HCT116 (cell line): ENCODE data around the gene TBC1D1. TPM values are rescaled to one million over a fixed set of nuclear protein-coding genes. Genes with fewer than 3 reads are reported as not detected.

Source experiments
- ATAC-seq: fragments of 200-7000 bp; cut with Tn5 transposase; 2 replicates; pipeline ENCODE4 v1.9.1; 2020; ENCODE audit warnings: mild to moderate bottlenecking, moderate library complexity
- BruUV-seq: library from RNA; stranded (reverse); fragments of 400-500 nt; replicated peaks from 2 replicates; lab custom pipeline; 2021; lab: Mats Ljungman, UMichigan
- CTCF ChIA-PET: fragments of 300-600 bp; sonication (Branson Sonifier 250); formaldehyde crosslinking; loops from one replicate; lab custom pipeline; 2021; ENCODE audit warnings: antibody characterized with exemption; lab: Charles Lee
- POLR2A ChIA-PET: fragments of 300-600, 350-600 bp; sonication (Branson Sonifier 250); formaldehyde crosslinking; loops from one replicate; lab custom pipeline; 2021; ENCODE audit warnings: antibody characterized with exemption; lab: Charles Lee
- RAD21 ChIA-PET, 2 experiments: fragments of 300-600 bp; sonication (Branson Sonifier 250); formaldehyde crosslinking; loops; one replicate each; lab custom pipeline; 2023; ENCODE audit warnings: low total read pairs in 2 of 2; ENCODE audit not compliant: uncharacterized antibody in 2 of 2, unreplicated experiment in 2 of 2, low non-redundant PET in 1 of 2; lab: Charles Lee
- DNase-seq: peaks from one replicate; pipeline ENCODE4 v3.0.0-alpha.2; 2010; ENCODE audit warnings: low read depth, low spot score
- H2AFZ ChIP-seq: fragments of 200-600 bp; shearing (Covaris generic), sonication (generic); 2 replicates; pipeline ENCODE4 v1.6.1; 2017; ENCODE audit warnings: low read depth, mixed run types, mixed read lengths, antibody characterized with exemption, low read length; ENCODE audit not compliant: poor library complexity, severe bottlenecking
- H3K27ac ChIP-seq: 2 replicates; pipeline ENCODE4 v1.5.1; 2012; ENCODE audit warnings: low read depth, low read length
- H3K27me3 ChIP-seq: fragments of 200-600 bp; sonication (generic); 2 replicates; pipeline ENCODE4 v1.6.1; 2016; ENCODE audit warnings: mixed run types, low read length, mixed read lengths; ENCODE audit not compliant: insufficient read depth
- H3K36me3 ChIP-seq, 2 experiments: fragments of 200-500 bp in 1 of 2; fragments of 200-600 bp in 1 of 2; sonication (Bioruptor generic) in 1 of 2; sonication (generic) in 1 of 2; 2 replicates each; pipeline versions ENCODE4 v1.5.1 to v1.6.1; 2014 to 2016; ENCODE audit warnings: low read length in 2 of 2, inconsistent platforms in 1 of 2, mixed read lengths in 1 of 2, mixed run types in 1 of 2; ENCODE audit not compliant: insufficient read depth in 2 of 2, control insufficient read depth in 1 of 2
- H3K4me1 ChIP-seq, 2 experiments: fragments of 200-600 bp in 1 of 2; sonication (generic) in 1 of 2; 2 replicates each; pipeline versions ENCODE4 v1.5.1 to v1.6.1; 2012 to 2017; ENCODE audit warnings: low read length in 2 of 2, inconsistent platforms in 1 of 2, mild to moderate bottlenecking in 1 of 2, mixed read lengths in 1 of 2, mixed run types in 1 of 2, moderate library complexity in 1 of 2; ENCODE audit not compliant: insufficient read depth in 2 of 2, control insufficient read depth in 1 of 2
- H3K4me2 ChIP-seq: fragments of 200-600 bp; sonication (generic); 2 replicates; pipeline ENCODE4 v1.6.1; 2017; ENCODE audit warnings: mixed run types, low read length, mixed read lengths
- H3K4me3 ChIP-seq, 2 experiments: fragments of 200-600 bp in 1 of 2; sonication (generic) in 1 of 2; replicated peaks in 1 of 2; 2 replicates each; pipeline ENCODE4 v1.5.1; 2011 to 2016; ENCODE audit warnings: low read length in 2 of 2, control low read depth in 1 of 2, low read depth in 1 of 2, mild to moderate bottlenecking in 1 of 2, mixed read lengths in 1 of 2, mixed run types in 1 of 2
- H3K79me2 ChIP-seq: fragments of 200-600 bp; sonication (generic); 2 replicates; pipeline ENCODE4 v1.6.1; 2017; ENCODE audit warnings: mild to moderate bottlenecking, mixed run types, low read length, moderate library complexity, mixed read lengths; ENCODE audit not compliant: insufficient read depth
- H3K9ac ChIP-seq: fragments of 200-600 bp; sonication (generic); 2 replicates; pipeline ENCODE4 v1.6.1; 2016; ENCODE audit warnings: low read length, mixed read lengths
- H3K9me2 ChIP-seq: fragments of 200-600 bp; sonication (generic), shearing (Covaris generic); 2 replicates; pipeline ENCODE4 v1.6.1; 2017; ENCODE audit warnings: mixed run types, mild to moderate bottlenecking, moderate library complexity; ENCODE audit not compliant: insufficient read depth
- H3K9me3 ChIP-seq, 2 experiments: fragments of 200-500 bp in 1 of 2; fragments of 200-600 bp in 1 of 2; sonication (Bioruptor generic) in 1 of 2; sonication (generic) in 1 of 2; 2 replicates each; pipeline ENCODE4 v1.6.1; 2014 to 2017; ENCODE audit warnings: low read length in 2 of 2, mixed read lengths in 2 of 2, inconsistent platforms in 1 of 2, low read depth in 1 of 2, mild to moderate bottlenecking in 1 of 2, mixed run types in 1 of 2, moderate library complexity in 1 of 2; ENCODE audit not compliant: control insufficient read depth in 1 of 2, insufficient read depth in 1 of 2
- H4K20me1 ChIP-seq: fragments of 200-600 bp; sonication (generic), shearing (Covaris generic); 2 replicates; pipeline ENCODE4 v1.6.1; 2017; ENCODE audit warnings: mixed run types, mild to moderate bottlenecking, moderate library complexity; ENCODE audit not compliant: insufficient read depth
- CBX3 ChIP-seq: IDR thresholded peaks from 2 replicates; pipeline ENCODE4 v1.6.1; 2012; ENCODE audit warnings: low read depth
- CEBPB ChIP-seq: IDR thresholded peaks from 2 replicates; pipeline ENCODE4 v1.6.1; 2012; ENCODE audit warnings: low read depth
- EGR1 ChIP-seq: IDR thresholded peaks from 2 replicates; pipeline ENCODE4 v1.6.1; 2012; ENCODE audit warnings: low read depth
- EZH2phosphoT487 ChIP-seq: fragments of 200-600 bp; IDR thresholded peaks from 2 replicates; pipeline ENCODE4 v1.6.1; 2018; ENCODE audit warnings: antibody characterized with exemption, borderline replicate concordance
- FOSL1 ChIP-seq: IDR thresholded peaks from 2 replicates; pipeline ENCODE4 v1.6.1; 2012; ENCODE audit warnings: low read depth
- JUND ChIP-seq: IDR thresholded peaks from 2 replicates; pipeline ENCODE4 v1.6.1; 2012
- POLR2A ChIP-seq: IDR thresholded peaks from 2 replicates; pipeline ENCODE4 v1.7.0; 2011; ENCODE audit warnings: borderline replicate concordance; ENCODE audit not compliant: insufficient read depth, insufficient read length; ENCODE audit errors: extremely low read depth
- POLR2AphosphoS5 ChIP-seq: IDR thresholded peaks from 2 replicates; pipeline ENCODE4 v1.6.1; 2011; ENCODE audit warnings: mild to moderate bottlenecking, low read depth, low read length, moderate library complexity
- SIN3A ChIP-seq: IDR thresholded peaks from 2 replicates; pipeline ENCODE4 v1.6.1; 2012; ENCODE audit warnings: low read depth
- SRF ChIP-seq: IDR thresholded peaks from 2 replicates; pipeline ENCODE4 v1.6.1; 2012; ENCODE audit warnings: low read depth
- YY1 ChIP-seq: IDR thresholded peaks from 2 replicates; pipeline ENCODE4 v1.6.1; 2011; ENCODE audit warnings: low read length, low read depth, moderate library complexity, mild to moderate bottlenecking; ENCODE audit not compliant: insufficient replicate concordance; ENCODE audit errors: extremely low read depth
- intact Hi-C: fragments of 100-400 bp; cut with micrococcal nuclease; formaldehyde crosslinking; loops from 2 replicates; pipeline ENCODE4 v1.10.0; 2022
- total RNA-seq: library from RNA; stranded (reverse); gene quantifications from one replicate; pipeline ENCODE4 v1.2.1, GENCODE V29; 2021; ENCODE audit not compliant: unreplicated experiment
- TF ChIP-seq, protein P1 (sequence below), 3 experiments: fragments of 200-600 bp in 1 of 3; sonication (generic) in 1 of 3; IDR thresholded peaks in 2 of 3; conservative IDR thresholded peaks in 1 of 3; 2 replicates each; pipeline ENCODE4 v1.5.1; 2012 to 2017; ENCODE audit warnings: low read depth in 2 of 3, low read length in 2 of 3, antibody characterized with exemption in 1 of 3, borderline replicate concordance in 1 of 3, control low read depth in 1 of 3, mild to moderate bottlenecking in 1 of 3, mixed read lengths in 1 of 3, mixed run types in 1 of 3, moderate library complexity in 1 of 3; ENCODE audit not compliant: insufficient read depth in 1 of 3
- TF ChIP-seq, protein P2 (sequence below): IDR thresholded peaks from 2 replicates; pipeline ENCODE4 v1.6.1; 2012
- TF ChIP-seq, protein P3 (sequence below): IDR thresholded peaks from 2 replicates; pipeline ENCODE4 v1.6.1; 2011; ENCODE audit warnings: mild to moderate bottlenecking, low read length, moderate library complexity; ENCODE audit not compliant: insufficient replicate concordance; ENCODE audit errors: extremely low read depth
- TF ChIP-seq, protein P4 (sequence below): IDR thresholded peaks from 2 replicates; pipeline ENCODE4 v1.6.1; 2012

Gene TBC1D1
- total RNA-seq, 1 experiment from 2014 or later = 82.7 TPM

DNA sequence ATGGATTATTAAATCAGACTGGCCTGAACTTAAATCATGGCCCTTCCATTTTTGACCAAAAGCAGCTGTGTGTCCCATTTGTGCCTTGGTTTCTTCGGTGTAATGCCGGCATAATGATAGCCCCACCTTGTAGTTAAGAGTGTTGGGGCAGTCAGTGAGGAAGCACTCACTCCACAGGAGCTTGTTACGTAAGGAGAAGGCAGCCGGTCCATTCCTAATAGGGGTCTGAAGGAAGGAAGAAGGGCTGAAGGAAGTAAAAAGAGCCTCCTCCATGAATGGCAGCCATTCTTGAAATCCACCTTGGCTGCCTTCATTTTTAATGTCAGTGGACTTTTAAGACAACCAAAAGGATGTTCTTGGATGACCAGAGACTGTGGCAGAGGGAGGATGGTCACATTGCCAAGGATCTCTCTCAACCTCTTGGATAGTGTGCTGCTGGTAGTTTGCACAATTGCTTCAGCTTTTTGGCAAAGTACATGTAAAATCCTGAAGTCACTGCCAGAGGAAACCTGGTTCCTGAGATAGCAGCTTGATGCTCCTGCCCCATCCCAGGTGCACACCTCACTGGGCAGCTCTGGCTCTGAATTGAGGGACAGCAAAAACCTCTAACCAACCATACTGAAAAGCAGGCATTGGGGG, 182.8 kb downstream of the TBC1D1 start:
- Histone ChIP-seq H3K4me2 (no peak overlapping the region), H3K9me2 (no peaks in the 10 kb centered on the region), H3K36me3 (0 out of 4 replicates have a peak, but pooled peaks cover 0 to 5% of the 10 kb centered on the region in 2 experiments), H3K4me1 (peaks cover 11 to 17% of the 10 kb centered on the region in 2 experiments), H4K20me1 (no peaks in the 10 kb centered on the region), H3K9me3 (no peaks in the 10 kb centered on the region), H3K27ac (no peak overlapping the region), H3K79me2 (no peaks in the 10 kb centered on the region), H3K27me3 (no peaks in the 10 kb centered on the region), H3K9ac (no peak overlapping the region), H3K4me3 (no peak overlapping the region), H2AFZ (no peak overlapping the region)
- RAD21 ChIA-PET = no interaction called here
- intact Hi-C loops = no loop called here
- ATAC-seq (no peak), DNase-seq (no peak)
- CTCF ChIA-PET = no interaction called here
- no TSS peak for BruUV-seq
- TF ChIP-seq CBX3 (no peak), EZH2phosphoT487 (no peak), POLR2A (no peak), FOSL1 (no peak), CEBPB (no peak), SIN3A (no peak), YY1 (no peak), EGR1 (no peak), SRF (no peak), JUND (no peak), POLR2AphosphoS5 (no peak)
- TF ChIP-seq, protein P1, sequence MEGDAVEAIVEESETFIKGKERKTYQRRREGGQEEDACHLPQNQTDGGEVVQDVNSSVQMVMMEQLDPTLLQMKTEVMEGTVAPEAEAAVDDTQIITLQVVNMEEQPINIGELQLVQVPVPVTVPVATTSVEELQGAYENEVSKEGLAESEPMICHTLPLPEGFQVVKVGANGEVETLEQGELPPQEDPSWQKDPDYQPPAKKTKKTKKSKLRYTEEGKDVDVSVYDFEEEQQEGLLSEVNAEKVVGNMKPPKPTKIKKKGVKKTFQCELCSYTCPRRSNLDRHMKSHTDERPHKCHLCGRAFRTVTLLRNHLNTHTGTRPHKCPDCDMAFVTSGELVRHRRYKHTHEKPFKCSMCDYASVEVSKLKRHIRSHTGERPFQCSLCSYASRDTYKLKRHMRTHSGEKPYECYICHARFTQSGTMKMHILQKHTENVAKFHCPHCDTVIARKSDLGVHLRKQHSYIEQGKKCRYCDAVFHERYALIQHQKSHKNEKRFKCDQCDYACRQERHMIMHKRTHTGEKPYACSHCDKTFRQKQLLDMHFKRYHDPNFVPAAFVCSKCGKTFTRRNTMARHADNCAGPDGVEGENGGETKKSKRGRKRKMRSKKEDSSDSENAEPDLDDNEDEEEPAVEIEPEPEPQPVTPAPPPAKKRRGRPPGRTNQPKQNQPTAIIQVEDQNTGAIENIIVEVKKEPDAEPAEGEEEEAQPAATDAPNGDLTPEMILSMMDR (IDR thresholded peaks at IDR 0.05 in 2 of 3, conservative IDR thresholded peaks at IDR 0.05 in 1 of 3; ENCODE audit: borderline replicate concordance in 1 of 3, insufficient read depth in 1 of 3, low read depth in 2 of 3, low read length in 2 of 3) = no peak
- TF ChIP-seq, protein P2, sequence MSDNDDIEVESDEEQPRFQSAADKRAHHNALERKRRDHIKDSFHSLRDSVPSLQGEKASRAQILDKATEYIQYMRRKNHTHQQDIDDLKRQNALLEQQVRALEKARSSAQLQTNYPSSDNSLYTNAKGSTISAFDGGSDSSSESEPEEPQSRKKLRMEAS = no peak
- TF ChIP-seq, protein P3, sequence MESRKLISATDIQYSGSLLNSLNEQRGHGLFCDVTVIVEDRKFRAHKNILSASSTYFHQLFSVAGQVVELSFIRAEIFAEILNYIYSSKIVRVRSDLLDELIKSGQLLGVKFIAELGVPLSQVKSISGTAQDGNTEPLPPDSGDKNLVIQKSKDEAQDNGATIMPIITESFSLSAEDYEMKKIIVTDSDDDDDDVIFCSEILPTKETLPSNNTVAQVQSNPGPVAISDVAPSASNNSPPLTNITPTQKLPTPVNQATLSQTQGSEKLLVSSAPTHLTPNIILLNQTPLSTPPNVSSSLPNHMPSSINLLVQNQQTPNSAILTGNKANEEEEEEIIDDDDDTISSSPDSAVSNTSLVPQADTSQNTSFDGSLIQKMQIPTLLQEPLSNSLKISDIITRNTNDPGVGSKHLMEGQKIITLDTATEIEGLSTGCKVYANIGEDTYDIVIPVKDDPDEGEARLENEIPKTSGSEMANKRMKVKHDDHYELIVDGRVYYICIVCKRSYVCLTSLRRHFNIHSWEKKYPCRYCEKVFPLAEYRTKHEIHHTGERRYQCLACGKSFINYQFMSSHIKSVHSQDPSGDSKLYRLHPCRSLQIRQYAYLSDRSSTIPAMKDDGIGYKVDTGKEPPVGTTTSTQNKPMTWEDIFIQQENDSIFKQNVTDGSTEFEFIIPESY = no peak
- TF ChIP-seq, protein P4, sequence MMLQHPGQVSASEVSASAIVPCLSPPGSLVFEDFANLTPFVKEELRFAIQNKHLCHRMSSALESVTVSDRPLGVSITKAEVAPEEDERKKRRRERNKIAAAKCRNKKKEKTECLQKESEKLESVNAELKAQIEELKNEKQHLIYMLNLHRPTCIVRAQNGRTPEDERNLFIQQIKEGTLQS = no peak
- POLR2A ChIA-PET = no interaction called here
